NCI-H524 treated with DMSO at 0.1 percent for 48 hours (cell line): Measurements from ENCODE around the gene CD300LG.
A peak's percentile ranks its signal among the peaks of the same experiment; 100 is the strongest.
"Not testable (repeated sequence)": the region's sequence is repeated elsewhere in the genome, so short reads cannot be mapped to it uniquely, and the experiment has no call there.

Source experiments
- DNase-seq: peaks from one replicate; lab custom pipeline; 2025; lab: John Stamatoyannopoulos, UW

CD300LG gene

GRCh38 chr17:43855061-43855460 is 8.1 kb downstream of the CD300LG start:
- no peak for DNase-seq

GRCh38 chr17:43856141-43856540 is 9.2 kb downstream of the CD300LG start:
- peak; percentile 38 for DNase-seq

GRCh38 chr17:43857141-43857540 is 10.2 kb downstream of the CD300LG start:
- DNase-seq: no peak

GRCh38 chr17:43857957-43858600 is 11.1 kb downstream of the CD300LG start:
- no peak for DNase-seq

- DNase-seq: no peak
Observed at GRCh38 chr17:43860077-43860725, 13.2 kb downstream of the CD300LG start.

GRCh38 chr17:43860927-43861622 is 14.1 kb downstream of the CD300LG start:
- DNase-seq: no peak

GRCh38 chr17:43861960-43862359 is 15.0 kb downstream of the CD300LG start:
- DNase-seq: no peak

- no peak for DNase-seq
Observed at GRCh38 chr17:43864161-43864984, 17.4 kb downstream of the CD300LG start.

- DNase-seq: no peak
Observed at GRCh38 chr17:43868226-43868994, 21.4 kb downstream of the CD300LG start.

- not testable (repeated sequence) for DNase-seq
Observed at GRCh38 chr17:43869031-43869430, 22.1 kb downstream of the CD300LG start.

- no peak for DNase-seq
Observed at GRCh38 chr17:43871946-43872690, 25.1 kb downstream of the CD300LG start.

GRCh38 chr17:43873091-43873490 is 26.1 kb downstream of the CD300LG start:
- no peak for DNase-seq

GRCh38 chr17:43873815-43874214 is 26.8 kb downstream of the CD300LG start:
- DNase-seq: no peak

- no peak for DNase-seq
Observed at GRCh38 chr17:43874293-43874692, 27.3 kb downstream of the CD300LG start.

GRCh38 chr17:43875476-43876147 is 28.6 kb downstream of the CD300LG start:
- no peak for DNase-seq

- no peak for DNase-seq
Observed at GRCh38 chr17:43877031-43877430, 30.1 kb downstream of the CD300LG start.

- DNase-seq: no peak
Observed at GRCh38 chr17:43877451-43878155, 30.6 kb downstream of the CD300LG start.

- DNase-seq: no peak
Observed at GRCh38 chr17:43878260-43879175, 31.5 kb downstream of the CD300LG start.
